ENCODE results near the gene TLCD1. TPM values are rescaled to one million over a fixed set of nuclear protein-coding genes. Genes with fewer than 3 reads are reported as not detected.

TLCD1 gene
- total and polyA plus RNA-seq, 2 donors (not counting 3 experiments of a cell fraction or from before 2014, with no cell fraction given) = 2.6 to 6.8 TPM

DNA sequence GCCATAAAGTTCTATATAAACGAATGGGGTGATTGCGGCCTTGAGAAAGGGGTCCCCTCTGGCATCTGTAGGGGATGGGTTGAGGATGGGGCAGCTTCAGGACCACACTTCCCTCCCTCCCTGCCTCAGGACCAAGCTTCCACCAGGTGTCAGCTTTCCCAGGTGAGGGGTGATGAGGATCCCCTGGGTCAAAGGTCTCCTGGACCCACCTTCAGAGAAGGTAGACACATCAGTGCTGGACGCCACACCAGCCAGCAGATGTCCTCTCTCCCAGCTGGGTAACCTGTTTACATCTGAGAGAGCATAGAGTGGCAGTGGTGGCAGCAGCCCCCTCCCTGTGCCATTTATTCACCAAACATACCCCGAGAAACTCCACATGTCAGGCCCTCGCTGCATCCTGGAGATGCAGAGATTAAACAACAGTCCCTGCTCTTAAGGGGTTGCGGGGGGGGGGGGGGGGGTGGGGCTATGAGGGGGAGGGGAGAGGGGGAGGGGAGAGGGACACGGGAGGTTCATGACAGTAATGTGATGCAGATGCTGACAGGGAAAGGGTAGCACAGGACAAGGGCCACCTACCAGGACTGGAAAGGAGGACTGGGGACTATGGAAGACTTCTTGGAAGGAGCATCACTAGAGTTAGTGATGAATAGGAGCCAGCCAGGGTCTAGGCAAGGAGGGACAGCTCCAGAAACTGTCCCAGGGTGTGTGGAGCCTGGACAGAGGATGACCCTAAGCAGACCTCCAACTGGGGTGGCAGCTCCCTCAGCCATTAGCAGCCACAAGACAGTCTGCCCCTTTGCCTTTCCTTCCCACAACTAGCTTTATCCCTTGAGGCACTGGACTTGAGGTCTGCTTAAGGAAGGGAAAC is 19.3 kb downstream of the TLCD1 start:
- intact Hi-C loops (cut with micrococcal nuclease) (no loop called here), dilution Hi-C loops (cut with MboI; ENCODE audit: extremely low pct_ligation_motif_present, low sequenced_read_pairs) (no loop called here)
- FAIRE-seq (no peak), DNase-seq (ENCODE audit: low read depth, low spot score) (no peak)
- TF ChIP-seq, protein P1, sequence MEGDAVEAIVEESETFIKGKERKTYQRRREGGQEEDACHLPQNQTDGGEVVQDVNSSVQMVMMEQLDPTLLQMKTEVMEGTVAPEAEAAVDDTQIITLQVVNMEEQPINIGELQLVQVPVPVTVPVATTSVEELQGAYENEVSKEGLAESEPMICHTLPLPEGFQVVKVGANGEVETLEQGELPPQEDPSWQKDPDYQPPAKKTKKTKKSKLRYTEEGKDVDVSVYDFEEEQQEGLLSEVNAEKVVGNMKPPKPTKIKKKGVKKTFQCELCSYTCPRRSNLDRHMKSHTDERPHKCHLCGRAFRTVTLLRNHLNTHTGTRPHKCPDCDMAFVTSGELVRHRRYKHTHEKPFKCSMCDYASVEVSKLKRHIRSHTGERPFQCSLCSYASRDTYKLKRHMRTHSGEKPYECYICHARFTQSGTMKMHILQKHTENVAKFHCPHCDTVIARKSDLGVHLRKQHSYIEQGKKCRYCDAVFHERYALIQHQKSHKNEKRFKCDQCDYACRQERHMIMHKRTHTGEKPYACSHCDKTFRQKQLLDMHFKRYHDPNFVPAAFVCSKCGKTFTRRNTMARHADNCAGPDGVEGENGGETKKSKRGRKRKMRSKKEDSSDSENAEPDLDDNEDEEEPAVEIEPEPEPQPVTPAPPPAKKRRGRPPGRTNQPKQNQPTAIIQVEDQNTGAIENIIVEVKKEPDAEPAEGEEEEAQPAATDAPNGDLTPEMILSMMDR (IDR thresholded peaks at IDR 0.05; ENCODE audit: extremely low read depth in 1 of 2, insufficient read depth in 1 of 2, low read depth in 1 of 2, low read length in 2 of 2) = no peak
- TF ChIP-seq POLR2AphosphoS5 (IDR thresholded peaks at IDR 0.05; ENCODE audit: insufficient read depth, low read depth, low read length) (no peak), EZH2 (IDR thresholded peaks at IDR 0.05; ENCODE audit: borderline replicate concordance, low read depth, low read length, severe bottlenecking) (no peak), FOS (IDR thresholded peaks at IDR 0.05; ENCODE audit: borderline replicate concordance, insufficient read depth, low read length) (no peak), JUN (IDR thresholded peaks at IDR 0.05; ENCODE audit: borderline replicate concordance, insufficient read depth, insufficient read length, low read depth) (no peak), MYC (IDR thresholded peaks at IDR 0.05; ENCODE audit: low read depth, low read length) (no peak)
- Histone ChIP-seq H2AFZ (ENCODE audit: low read depth, low read length) (no peak overlapping the region), H3K9me1 (replicated peaks; ENCODE audit: control insufficient read depth, extremely low read depth, insufficient read depth, low read length) (no peaks in the 10 kb centered on the region), H3K79me2 (ENCODE audit: control insufficient read depth, insufficient read depth, low read length) (no peaks in the 10 kb centered on the region), H3K4me2 (ENCODE audit: insufficient read depth, low read length) (no peak overlapping the region), H3K4me3 (replicated peaks in 1 of 3; ENCODE audit: insufficient read depth in 1 of 3, low read depth in 1 of 3, low read length in 3 of 3) (no peak overlapping the region), H3K36me3 (ENCODE audit: control insufficient read depth in 2 of 2, extremely low read depth in 1 of 2, insufficient read depth in 2 of 2, low read length in 2 of 2) (peaks cover 4 to 27% of the 10 kb centered on the region in 2 experiments), H3K9ac (replicated peaks; ENCODE audit: extremely low read depth, insufficient read depth, low read length) (no peak overlapping the region), H3K4me1 (ENCODE audit: control insufficient read depth, extremely low read depth, insufficient read depth, low read length) (peaks cover 4% of the 10 kb centered on the region), H4K20me1 (replicated peaks; ENCODE audit: control insufficient read depth, extremely low read depth, insufficient read depth, low read length) (no peaks in the 10 kb centered on the region), H3K27me3 (ENCODE audit: control insufficient read depth in 2 of 2, insufficient read depth in 2 of 2, low read length in 2 of 2) (no peaks in the 10 kb centered on the region), H3K27ac (ENCODE audit: insufficient read depth, low read depth, low read length) (no peak overlapping the region), H3K9me3 (replicated peaks; ENCODE audit: control insufficient read depth, insufficient read depth, low read length) (no peaks in the 10 kb centered on the region)
- ChIA-PET CTCF (no interaction called here), POLR2A (no interaction called here)
- no TSS peak for BruUV-seq (replicated peaks)
